Measurements from ENCODE around the gene LRFN2. TPM values are rescaled to one million over a fixed set of nuclear protein-coding genes. Genes with fewer than 3 reads are reported as not detected.

LRFN2 gene
- total RNA-seq, 2 donors from 2014 or later, result not detected

DNA sequence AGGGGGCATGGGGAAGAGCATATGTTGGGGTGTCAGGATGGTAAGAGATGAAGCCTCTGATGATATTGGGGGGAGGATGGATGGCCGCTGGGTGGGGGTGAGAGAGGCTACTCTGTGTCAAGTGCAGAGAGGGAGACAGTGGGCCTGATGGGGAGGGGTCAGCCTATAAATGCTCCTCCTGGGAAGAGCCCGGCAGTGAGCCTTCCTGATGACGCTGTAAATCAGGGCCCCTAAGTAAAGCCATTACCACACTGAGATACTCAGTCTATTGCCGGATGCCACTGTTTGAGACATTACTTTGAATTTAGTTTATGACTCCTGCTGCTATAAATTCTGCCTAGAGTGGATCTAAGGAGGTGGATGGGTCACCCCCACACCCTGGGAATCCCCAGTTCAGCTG lies 28.1 kb downstream of the LRFN2 start:
- Histone ChIP-seq H3K4me3 (no peak overlapping the region), H3K27me3 (replicated peaks; ENCODE audit: insufficient read depth) (no peaks in the 10 kb centered on the region), H3K27ac (no peak overlapping the region), H3K9me3 (no peaks in the 10 kb centered on the region), H3K4me1 (ENCODE audit: control insufficient read depth in 1 of 2, low read depth in 2 of 2) (no peaks in the 10 kb centered on the region), H3K36me3 (no peaks in the 10 kb centered on the region)
- DNase-seq (ENCODE audit: low spot score), result no peak
- no peak for ATAC-seq (ENCODE audit: insufficient number of reproducible peaks, low FRiP score, low read depth)
- TF ChIP-seq, protein P1, sequence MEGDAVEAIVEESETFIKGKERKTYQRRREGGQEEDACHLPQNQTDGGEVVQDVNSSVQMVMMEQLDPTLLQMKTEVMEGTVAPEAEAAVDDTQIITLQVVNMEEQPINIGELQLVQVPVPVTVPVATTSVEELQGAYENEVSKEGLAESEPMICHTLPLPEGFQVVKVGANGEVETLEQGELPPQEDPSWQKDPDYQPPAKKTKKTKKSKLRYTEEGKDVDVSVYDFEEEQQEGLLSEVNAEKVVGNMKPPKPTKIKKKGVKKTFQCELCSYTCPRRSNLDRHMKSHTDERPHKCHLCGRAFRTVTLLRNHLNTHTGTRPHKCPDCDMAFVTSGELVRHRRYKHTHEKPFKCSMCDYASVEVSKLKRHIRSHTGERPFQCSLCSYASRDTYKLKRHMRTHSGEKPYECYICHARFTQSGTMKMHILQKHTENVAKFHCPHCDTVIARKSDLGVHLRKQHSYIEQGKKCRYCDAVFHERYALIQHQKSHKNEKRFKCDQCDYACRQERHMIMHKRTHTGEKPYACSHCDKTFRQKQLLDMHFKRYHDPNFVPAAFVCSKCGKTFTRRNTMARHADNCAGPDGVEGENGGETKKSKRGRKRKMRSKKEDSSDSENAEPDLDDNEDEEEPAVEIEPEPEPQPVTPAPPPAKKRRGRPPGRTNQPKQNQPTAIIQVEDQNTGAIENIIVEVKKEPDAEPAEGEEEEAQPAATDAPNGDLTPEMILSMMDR (IDR thresholded peaks at IDR 0.05), result no peak

DNA sequence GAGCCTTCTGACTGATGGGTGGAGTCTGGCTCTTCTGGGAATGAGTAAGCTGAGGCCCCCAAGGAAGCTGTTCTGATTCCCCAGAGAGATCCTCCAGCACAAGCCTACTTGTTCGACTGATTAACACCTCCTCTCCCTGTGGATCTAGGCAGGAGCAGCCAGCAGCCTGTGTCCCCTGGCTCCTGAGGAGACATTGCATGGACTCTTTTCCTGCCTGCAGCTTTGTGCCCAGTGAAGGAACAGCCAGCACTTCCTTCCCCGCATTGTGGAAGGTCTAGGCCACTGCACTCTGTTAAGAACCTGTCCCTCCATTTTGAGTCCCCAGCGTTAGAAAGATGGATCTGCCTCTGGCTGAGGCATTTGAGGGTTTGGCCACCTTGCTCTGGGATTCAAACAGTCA lies 29.1 kb downstream of the LRFN2 start:
- DNase-seq (ENCODE audit: low spot score), result no peak

DNA sequence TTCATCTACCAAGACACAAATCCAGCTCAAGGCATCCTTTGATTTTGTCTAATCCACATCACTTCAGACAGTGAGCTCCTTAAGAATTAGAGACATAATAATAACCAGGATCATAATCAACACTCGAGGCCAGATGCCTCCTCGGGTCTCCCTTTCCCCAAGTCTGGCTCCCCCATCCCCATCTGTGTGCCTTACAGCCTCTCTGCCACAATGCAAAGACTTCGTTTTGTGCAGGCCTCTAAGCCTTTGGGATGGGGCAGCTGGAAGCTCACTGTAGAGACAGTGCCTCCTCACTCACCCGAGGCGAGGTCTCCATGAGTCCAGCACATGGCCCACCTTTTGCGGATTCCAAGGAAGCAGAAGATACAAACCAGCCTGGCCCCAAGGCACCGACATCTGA lies 30.3 kb downstream of the LRFN2 start:
- TF ChIP-seq, protein P1 (IDR thresholded peaks at IDR 0.05), result no peak
- ATAC-seq (ENCODE audit: insufficient number of reproducible peaks, low FRiP score, low read depth), result no peak

More for the DNA sequence above, 29.1 kb downstream of the LRFN2 start:
- ATAC-seq (ENCODE audit: insufficient number of reproducible peaks, low FRiP score, low read depth), result no peak
- no peaks in the 10 kb centered on the region for H3K9me3 ChIP-seq
- no peak overlapping the region for H3K4me3 ChIP-seq
- H3K36me3 ChIP-seq, result no peaks in the 10 kb centered on the region
- H3K4me1 ChIP-seq (ENCODE audit: control insufficient read depth in 1 of 2, low read depth in 2 of 2), result no peaks in the 10 kb centered on the region
- H3K27ac ChIP-seq, result no peak overlapping the region
- TF ChIP-seq, protein P1 (IDR thresholded peaks at IDR 0.05), result no peak
- no peaks in the 10 kb centered on the region for H3K27me3 ChIP-seq (replicated peaks; ENCODE audit: insufficient read depth)

DNA sequence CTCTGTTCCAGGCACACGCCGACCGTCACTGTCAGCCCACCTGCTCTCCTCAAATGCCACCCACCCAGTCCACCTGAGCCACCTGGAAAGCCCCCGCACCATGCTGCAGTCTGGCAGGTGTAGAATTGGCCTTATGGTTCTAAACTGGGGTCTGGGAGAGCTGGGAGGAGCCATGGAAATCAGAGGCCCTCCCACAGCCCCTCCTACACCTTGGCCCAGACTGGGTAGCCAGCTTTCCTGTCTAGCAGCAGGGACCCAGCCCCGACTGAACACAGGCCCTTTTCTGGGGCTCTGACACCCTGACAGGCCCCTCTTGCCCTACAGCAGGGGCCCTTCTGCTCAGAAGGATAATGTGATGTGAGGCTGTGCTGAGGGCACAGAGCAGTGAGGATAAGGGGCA lies 31.1 kb downstream of the LRFN2 start:
- Histone ChIP-seq H3K4me3 (no peak overlapping the region), H3K9me3 (no peaks in the 10 kb centered on the region), H3K27ac (no peak overlapping the region), H3K4me1 (ENCODE audit: control insufficient read depth in 1 of 2, low read depth in 2 of 2) (no peaks in the 10 kb centered on the region), H3K27me3 (replicated peaks; ENCODE audit: insufficient read depth) (no peaks in the 10 kb centered on the region), H3K36me3 (no peaks in the 10 kb centered on the region)
- TF ChIP-seq, protein P1 (IDR thresholded peaks at IDR 0.05), result no peak
- ATAC-seq (ENCODE audit: insufficient number of reproducible peaks, low FRiP score, low read depth) (no peak), DNase-seq (ENCODE audit: low spot score) (no peak)

More for the DNA sequence above, 30.3 kb downstream of the LRFN2 start:
- Histone ChIP-seq H3K4me3 (no peak overlapping the region), H3K36me3 (no peaks in the 10 kb centered on the region), H3K9me3 (no peaks in the 10 kb centered on the region), H3K27ac (no peak overlapping the region), H3K27me3 (replicated peaks; ENCODE audit: insufficient read depth) (no peaks in the 10 kb centered on the region), H3K4me1 (ENCODE audit: control insufficient read depth in 1 of 2, low read depth in 2 of 2) (no peaks in the 10 kb centered on the region)
- DNase-seq (ENCODE audit: low spot score), result no peak

DNA sequence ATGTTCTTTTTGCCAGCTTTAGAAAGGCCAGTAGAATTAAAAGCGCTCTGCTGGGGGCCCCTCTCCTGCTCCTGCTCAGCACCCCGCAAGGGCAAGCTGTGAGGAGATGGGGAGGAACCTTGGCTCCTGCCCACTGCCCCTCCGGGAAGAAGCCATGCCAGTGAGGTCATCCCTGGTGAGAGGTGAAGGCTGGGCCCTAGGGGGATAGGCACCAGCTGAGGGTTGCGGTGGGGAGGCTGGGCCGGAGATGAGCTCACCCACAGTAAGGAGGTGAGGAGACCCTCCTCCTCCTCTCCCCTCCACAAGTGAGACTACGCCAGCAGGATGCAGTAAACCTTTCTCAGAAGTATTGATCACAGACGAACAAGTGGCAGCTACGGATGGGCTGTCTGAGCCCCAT lies 32.1 kb downstream of the LRFN2 start:
- Histone ChIP-seq H3K36me3 (no peaks in the 10 kb centered on the region), H3K27ac (no peak overlapping the region), H3K27me3 (replicated peaks; ENCODE audit: insufficient read depth) (no peaks in the 10 kb centered on the region), H3K4me3 (no peak overlapping the region), H3K4me1 (ENCODE audit: control insufficient read depth in 1 of 2, low read depth in 2 of 2) (no peaks in the 10 kb centered on the region), H3K9me3 (no peaks in the 10 kb centered on the region)
- TF ChIP-seq, protein P1 (IDR thresholded peaks at IDR 0.05), result no peak
- ATAC-seq (ENCODE audit: insufficient number of reproducible peaks, low FRiP score, low read depth) (no peak), DNase-seq (ENCODE audit: low spot score) (no peak)

Data from thoracic aorta (tissue), 2 donors.